ENCODE measurements around the gene ARL2.

Gene ARL2

GRCh38 chr11:65047581-65048422 lies 33.8 kb downstream of the ARL2 start:
- no peak for DNase-seq

- no peak for DNase-seq
Observed at GRCh38 chr11:65051398-65051858, 37.5 kb downstream of the ARL2 start.

- DNase-seq, result no peak
Observed at GRCh38 chr11:65053827-65054508, 40.0 kb downstream of the ARL2 start.

GRCh38 chr11:65055538-65055937 lies 41.6 kb downstream of the ARL2 start:
- DNase-seq, result no peak

GRCh38 chr11:65056999-65057398 lies 43.0 kb downstream of the ARL2 start:
- DNase-seq, result no peak

GRCh38 chr11:65057526-65057925 lies 43.6 kb downstream of the ARL2 start:
- DNase-seq, result no peak

- DNase-seq, result no peak
Observed at GRCh38 chr11:65058012-65058411, 44.1 kb downstream of the ARL2 start.

- no peak for DNase-seq
Observed at GRCh38 chr11:65058419-65059054, 44.6 kb downstream of the ARL2 start, which contains the start of gene NAALADL1. Gene NAALADL1 (minus strand): TSS chr11:65058553. CDS start chr11:65058521, 32 bp downstream.

GRCh38 chr11:65059523-65059922 lies 45.6 kb downstream of the ARL2 start:
- no peak for DNase-seq

GRCh38 chr11:65059959-65060824 lies 46.2 kb downstream of the ARL2 start:
- DNase-seq, result no peak

GRCh38 chr11:65060913-65061408 lies 47.0 kb downstream of the ARL2 start:
- peak in 1 of 2 experiments; percentile 53 for DNase-seq

- no peak for DNase-seq
Observed at GRCh38 chr11:65063532-65063931, 49.6 kb downstream of the ARL2 start.

- no peak for DNase-seq
Observed at GRCh38 chr11:65064847-65065240, 50.9 kb downstream of the ARL2 start.

- no peak for DNase-seq
Observed at GRCh38 chr11:65065851-65066250, 51.9 kb downstream of the ARL2 start.

GRCh38 chr11:65066315-65066714 lies 52.4 kb downstream of the ARL2 start:
- no peak for DNase-seq

GRCh38 chr11:65066805-65067291 lies 52.9 kb downstream of the ARL2 start:
- peak; percentile 11 to 58 for DNase-seq

GRCh38 chr11:65067446-65067845 lies 53.5 kb downstream of the ARL2 start:
- no peak for DNase-seq

- peak in 1 of 2 experiments; percentile 28 for DNase-seq
Observed at GRCh38 chr11:65069217-65069616, 55.3 kb downstream of the ARL2 start.

Measured in NCI-H526 (cell line).